Endothelial cell of umbilical vein (primary cell): ENCODE measurements around the gene HDAC4. TPM values are rescaled to one million over a fixed set of nuclear protein-coding genes. Genes with fewer than 3 reads are reported as not detected.

Experiments used
- BruUV-seq: library from RNA; stranded (reverse); fragments of 400-500 nt; replicated peaks from 2 replicates; lab custom pipeline; 2021; lab: Mats Ljungman, UMichigan
- CTCF ChIA-PET: fragments of 300-600, 350-600 bp; sonication (Branson Sonifier 250); formaldehyde crosslinking; loops from one replicate; lab custom pipeline; 2021; ENCODE audit warnings: antibody characterized with exemption, inconsistent platforms; lab: Charles Lee
- POLR2A ChIA-PET: fragments of 300-600, 350-600 bp; sonication (Branson Sonifier 250); formaldehyde crosslinking; loops from one replicate; lab custom pipeline; 2021; ENCODE audit warnings: antibody characterized with exemption, inconsistent platforms; lab: Charles Lee
- DNase-seq: peaks from one replicate; pipeline ENCODE4 v3.0.0-alpha.2; 2011; ENCODE audit warnings: low read depth, low spot score
- FAIRE-seq: peaks from 2 replicates; lab custom pipeline; 2011; peaks lifted over from hg19 to GRCh38; lab: Jason Lieb, UNC
- H2AFZ ChIP-seq: 2 replicates; pipeline ENCODE4 v1.6.0; 2012; ENCODE audit warnings: low read depth, low read length, control low read depth, inconsistent platforms
- H3K27ac ChIP-seq: 2 replicates; pipeline ENCODE4 v1.5.1; 2011; ENCODE audit warnings: low read depth, mild to moderate bottlenecking, control low read depth, low read length, moderate library complexity; ENCODE audit not compliant: insufficient read depth
- H3K27me3 ChIP-seq, 2 experiments: 2 replicates each; pipeline versions ENCODE4 v1.6.0 to v1.6.1; 2011; ENCODE audit warnings: low read length in 2 of 2, mixed read lengths in 1 of 2; ENCODE audit not compliant: control insufficient read depth in 2 of 2, insufficient read depth in 2 of 2
- H3K36me3 ChIP-seq, 2 experiments: 2 replicates in 1 of 2; 3 replicates in 1 of 2; pipeline ENCODE4 v1.5.1; 2011; ENCODE audit warnings: low read length in 2 of 2, mild to moderate bottlenecking in 1 of 2, moderate library complexity in 1 of 2; ENCODE audit not compliant: control insufficient read depth in 2 of 2, insufficient read depth in 2 of 2; ENCODE audit errors: extremely low read depth in 1 of 2
- H3K4me1 ChIP-seq: 3 replicates; pipeline ENCODE4 v1.5.1; 2011; ENCODE audit warnings: mild to moderate bottlenecking, low read length; ENCODE audit not compliant: control insufficient read depth, insufficient read depth; ENCODE audit errors: extremely low read depth
- H3K4me2 ChIP-seq: 2 replicates; pipeline ENCODE4 v1.6.1; 2011; ENCODE audit warnings: low read length, control low read depth, mixed read lengths; ENCODE audit not compliant: insufficient read depth
- H3K4me3 ChIP-seq, 3 experiments: fragments of 200-600 bp in 1 of 3; sonication (generic), shearing (Covaris generic) in 1 of 3; replicated peaks in 1 of 3; 2 replicates each; pipeline ENCODE4 v1.5.1; 2011 to 2016; ENCODE audit warnings: control low read depth in 3 of 3, low read length in 3 of 3, mild to moderate bottlenecking in 2 of 3, inconsistent platforms in 1 of 3, low read depth in 1 of 3, moderate library complexity in 1 of 3; ENCODE audit not compliant: insufficient read depth in 1 of 3
- H3K79me2 ChIP-seq: 2 replicates; pipeline ENCODE4 v1.6.0; 2012; ENCODE audit warnings: low read length, inconsistent platforms; ENCODE audit not compliant: control insufficient read depth, insufficient read depth
- H3K9ac ChIP-seq: replicated peaks from 2 replicates; pipeline ENCODE3; 2011; ENCODE audit warnings: low read length, control low read depth; ENCODE audit not compliant: insufficient read depth; ENCODE audit errors: extremely low read depth
- H3K9me1 ChIP-seq: replicated peaks from 3 replicates; pipeline ENCODE4 v1.6.0; 2011; ENCODE audit warnings: mild to moderate bottlenecking, low read length; ENCODE audit not compliant: control insufficient read depth, insufficient read depth; ENCODE audit errors: extremely low read depth
- H3K9me3 ChIP-seq: replicated peaks from 2 replicates; pipeline ENCODE4 v1.5.1; 2012; ENCODE audit warnings: low read length, inconsistent platforms; ENCODE audit not compliant: control insufficient read depth, insufficient read depth
- H4K20me1 ChIP-seq: replicated peaks from 2 replicates; pipeline ENCODE3; 2011; ENCODE audit warnings: mild to moderate bottlenecking, low read length; ENCODE audit not compliant: control insufficient read depth, insufficient read depth; ENCODE audit errors: extremely low read depth
- EZH2 ChIP-seq: IDR thresholded peaks from 2 replicates; pipeline ENCODE4 v1.6.1; 2012; ENCODE audit warnings: borderline replicate concordance, low read depth, mild to moderate bottlenecking, moderate library complexity, low read length, inconsistent platforms; ENCODE audit not compliant: severe bottlenecking
- FOS ChIP-seq: IDR thresholded peaks from 2 replicates; pipeline ENCODE4 v1.6.1; 2011; ENCODE audit warnings: mild to moderate bottlenecking, low read length, moderate library complexity, borderline replicate concordance; ENCODE audit not compliant: insufficient read depth
- GATA2 ChIP-seq: IDR thresholded peaks from 2 replicates; pipeline ENCODE4 v1.7.0; 2011; ENCODE audit warnings: low read depth, mild to moderate bottlenecking, moderate library complexity, mixed read lengths, low read length; ENCODE audit not compliant: insufficient read length, insufficient read depth
- JUN ChIP-seq: IDR thresholded peaks from 2 replicates; pipeline ENCODE4 v1.6.1; 2011; ENCODE audit warnings: borderline replicate concordance, low read depth; ENCODE audit not compliant: insufficient read length, insufficient read depth
- MYC ChIP-seq: IDR thresholded peaks from one replicate; pipeline ENCODE4 v1.6.1; 2011; ENCODE audit warnings: mild to moderate bottlenecking, low read depth, low read length
- POLR2A ChIP-seq: IDR thresholded peaks from 2 replicates; pipeline ENCODE4 v1.6.1; 2012; ENCODE audit warnings: low read depth, mild to moderate bottlenecking, control low read depth, low read length
- POLR2AphosphoS5 ChIP-seq: IDR thresholded peaks from 2 replicates; pipeline ENCODE4 v1.6.1; 2012; ENCODE audit warnings: low read depth, mild to moderate bottlenecking, control low read depth, low read length, moderate library complexity; ENCODE audit not compliant: insufficient read depth
- dilution Hi-C: fragments of 300-500 bp; cut with MboI; formaldehyde crosslinking; loops from one replicate; pipeline ENCODE4 v1.15.0; 2019; ENCODE audit warnings: low sequenced_read_pairs; ENCODE audit not compliant: extremely low pct_ligation_motif_present
- intact Hi-C: fragments of 100-400 bp; cut with micrococcal nuclease; formaldehyde crosslinking; loops from one replicate; pipeline ENCODE4 v1.10.0; 2022
- polyA plus RNA-seq, 4 experiments: library from polyadenylated mRNA; depleted of rRNA in 3 of 4; stranded (reverse) in 3 of 4; unstranded in 1 of 4; fragments of >200 nt; gene quantifications; 2 replicates each; pipeline versions ENCODE4 v1.2.1 to v1.2.3, GENCODE V29; 2011 to 2012; ENCODE audit warnings: missing spikeins in 1 of 4
- total RNA-seq: library from RNA; stranded (reverse); gene quantifications from 2 replicates; pipeline ENCODE4 v1.2.3, GENCODE V29; 2021
- TF ChIP-seq, protein P1 (sequence below): IDR thresholded peaks from 2 replicates; pipeline ENCODE4 v1.6.1; 2011; ENCODE audit not compliant: insufficient read depth, insufficient read length
- TF ChIP-seq, protein P2 (sequence below), 2 donors: IDR thresholded peaks; 1 replicate in 1 of 2; 2 replicates in 1 of 2; pipeline ENCODE4 v1.5.1; 2011; ENCODE audit warnings: low read length in 2 of 2, mild to moderate bottlenecking in 2 of 2, moderate library complexity in 2 of 2, control low read depth in 1 of 2, inconsistent platforms in 1 of 2, low read depth in 1 of 2; ENCODE audit not compliant: insufficient read depth in 1 of 2; ENCODE audit errors: extremely low read depth in 1 of 2

The HDAC4 gene
- total and polyA plus RNA-seq, 2 donors (not counting 3 experiments of a cell fraction or from before 2014, with no cell fraction given) = 13.4 to 33.0 TPM

DNA sequence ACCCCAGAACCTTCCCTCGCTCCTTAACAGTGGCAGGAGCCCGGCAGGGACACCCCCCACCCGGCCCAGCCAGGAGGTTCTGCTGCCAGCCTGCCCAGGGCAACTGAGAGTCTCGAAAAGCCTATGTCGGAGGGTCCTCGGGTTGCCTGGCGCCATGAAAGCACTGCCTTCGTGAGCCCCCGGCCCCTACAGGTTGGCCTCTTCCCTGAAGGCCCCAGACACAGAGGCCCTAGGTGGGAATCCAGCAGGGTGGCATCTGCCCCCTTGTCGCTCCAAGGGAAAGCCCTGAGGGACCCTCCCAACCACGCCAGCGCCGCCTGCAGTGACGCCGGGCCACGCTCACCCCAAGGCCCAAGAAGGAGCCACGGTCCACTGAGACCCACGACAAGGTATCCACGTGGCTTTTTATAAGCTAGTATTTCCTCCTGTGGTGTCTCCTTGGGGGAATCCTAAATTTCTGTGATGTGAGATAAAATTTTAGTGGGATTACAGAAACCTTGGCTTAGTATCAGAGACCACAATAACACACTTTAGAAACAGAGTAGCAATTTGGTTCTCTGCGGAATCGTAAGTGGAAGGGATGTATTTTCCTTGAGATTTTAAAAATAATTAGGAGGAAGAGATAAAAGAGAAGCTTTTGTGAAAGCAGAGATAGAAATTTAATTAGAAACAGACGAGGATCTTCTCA is 138.9 kb downstream of the HDAC4 start:
- intact Hi-C loops (no loop called here), dilution Hi-C loops (no loop called here)
- no peak for DNase-seq
- POLR2A ChIA-PET = no interaction called here
- Histone ChIP-seq H3K4me1 (peaks cover 10% of the 10 kb centered on the region), H4K20me1 (no peaks in the 10 kb centered on the region), H3K9ac (no peak overlapping the region), H3K79me2 (peaks cover 4% of the 10 kb centered on the region), H3K27ac (no peak overlapping the region), H3K4me2 (no peak overlapping the region), H3K4me3 (no peak overlapping the region), H3K36me3 (no peaks in the 10 kb centered on the region), H2AFZ (no peak overlapping the region), H3K9me1 (no peaks in the 10 kb centered on the region), H3K9me3 (no peaks in the 10 kb centered on the region), H3K27me3 (no peaks in the 10 kb centered on the region)
- CTCF ChIA-PET = no interaction called here
- no TSS peak for BruUV-seq
- no peak for FAIRE-seq
- no peak for TF ChIP-seq JUN
- no peak for TF ChIP-seq POLR2AphosphoS5
- TF ChIP-seq GATA2 = no peak
- TF ChIP-seq, protein P1, sequence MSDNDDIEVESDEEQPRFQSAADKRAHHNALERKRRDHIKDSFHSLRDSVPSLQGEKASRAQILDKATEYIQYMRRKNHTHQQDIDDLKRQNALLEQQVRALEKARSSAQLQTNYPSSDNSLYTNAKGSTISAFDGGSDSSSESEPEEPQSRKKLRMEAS = no peak
- TF ChIP-seq, protein P2, sequence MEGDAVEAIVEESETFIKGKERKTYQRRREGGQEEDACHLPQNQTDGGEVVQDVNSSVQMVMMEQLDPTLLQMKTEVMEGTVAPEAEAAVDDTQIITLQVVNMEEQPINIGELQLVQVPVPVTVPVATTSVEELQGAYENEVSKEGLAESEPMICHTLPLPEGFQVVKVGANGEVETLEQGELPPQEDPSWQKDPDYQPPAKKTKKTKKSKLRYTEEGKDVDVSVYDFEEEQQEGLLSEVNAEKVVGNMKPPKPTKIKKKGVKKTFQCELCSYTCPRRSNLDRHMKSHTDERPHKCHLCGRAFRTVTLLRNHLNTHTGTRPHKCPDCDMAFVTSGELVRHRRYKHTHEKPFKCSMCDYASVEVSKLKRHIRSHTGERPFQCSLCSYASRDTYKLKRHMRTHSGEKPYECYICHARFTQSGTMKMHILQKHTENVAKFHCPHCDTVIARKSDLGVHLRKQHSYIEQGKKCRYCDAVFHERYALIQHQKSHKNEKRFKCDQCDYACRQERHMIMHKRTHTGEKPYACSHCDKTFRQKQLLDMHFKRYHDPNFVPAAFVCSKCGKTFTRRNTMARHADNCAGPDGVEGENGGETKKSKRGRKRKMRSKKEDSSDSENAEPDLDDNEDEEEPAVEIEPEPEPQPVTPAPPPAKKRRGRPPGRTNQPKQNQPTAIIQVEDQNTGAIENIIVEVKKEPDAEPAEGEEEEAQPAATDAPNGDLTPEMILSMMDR (IDR thresholded peaks at IDR 0.05; ENCODE audit: extremely low read depth in 1 of 2, insufficient read depth in 1 of 2, low read depth in 1 of 2, low read length in 2 of 2) = no peak
- TF ChIP-seq FOS = no peak
- no peak for TF ChIP-seq POLR2A
- TF ChIP-seq EZH2 = no peak
- TF ChIP-seq MYC = no peak
